DMS 273 (cell line): Measurements from ENCODE around the gene FAM9C.
"Not testable (repeated sequence)": the region's sequence is repeated elsewhere in the genome, so short reads cannot be mapped to it uniquely, and the experiment has no call there.

Experiments used
- DNase-seq: peaks from one replicate; lab custom pipeline; 2025; ENCODE audit not compliant: unreplicated experiment; lab: John Stamatoyannopoulos, UW

The FAM9C gene

DNA sequence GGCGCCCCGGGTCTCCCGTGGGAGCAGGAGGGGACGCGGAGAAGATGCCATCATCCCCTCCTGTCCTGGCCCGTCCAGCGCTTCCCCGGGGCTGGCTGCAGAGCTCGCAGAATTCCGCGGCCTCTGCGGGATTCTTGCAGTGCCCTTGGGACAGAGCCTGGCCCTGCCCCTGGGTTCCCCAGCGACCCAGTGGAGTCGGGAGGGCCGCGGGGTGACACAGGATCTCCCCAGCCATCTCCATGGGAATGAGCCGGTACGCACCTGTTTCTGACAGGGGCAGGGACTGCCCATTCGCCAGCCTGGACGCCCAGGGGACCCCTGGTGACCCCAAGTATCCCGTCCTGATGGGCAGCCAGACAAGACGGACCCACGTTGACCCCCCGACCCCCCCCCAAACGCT is 482 bp downstream of the FAM9C start:
- no peak for DNase-seq

DNA sequence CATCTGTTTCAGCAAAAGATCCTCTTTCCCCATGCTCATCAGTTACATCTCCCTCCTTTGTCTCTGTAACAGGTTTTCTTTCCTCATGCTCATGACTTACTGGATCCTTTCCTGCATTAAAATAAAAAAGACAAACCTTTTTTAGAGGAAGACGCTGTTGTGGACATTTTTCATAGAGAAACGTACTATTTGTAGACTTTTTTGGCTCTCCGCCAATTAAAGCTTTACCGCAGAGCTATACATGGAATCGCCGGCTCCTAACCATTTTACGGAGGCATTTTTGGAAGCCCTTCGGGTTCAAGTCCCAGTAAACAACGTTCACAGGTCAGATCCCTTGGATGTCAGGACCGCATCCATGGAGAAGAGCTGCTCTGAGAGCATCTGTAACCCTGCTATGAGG is 1.3 kb downstream of the FAM9C start:
- peak; percentile 11 for DNase-seq

DNA sequence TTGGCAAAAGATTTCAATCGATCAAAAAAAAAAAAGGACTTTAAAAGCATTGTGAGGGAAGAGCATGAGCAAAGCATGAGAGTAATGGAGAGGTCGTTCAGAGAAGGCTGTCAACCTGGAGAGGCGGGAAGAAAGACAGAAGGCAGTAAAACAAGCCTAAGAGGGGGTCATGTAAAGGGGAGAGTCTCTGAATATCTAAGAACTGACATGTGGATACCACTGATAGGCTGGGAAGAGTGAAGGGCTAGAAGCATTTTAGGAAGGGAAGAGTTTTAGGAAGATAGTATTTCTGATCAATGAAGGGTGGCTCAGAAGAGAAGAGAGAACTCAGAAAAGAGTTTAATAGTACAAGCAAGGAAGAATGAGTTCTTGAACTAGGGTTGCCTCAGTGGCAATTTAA is 7.5 kb downstream of the FAM9C start:
- DNase-seq: no peak

DNA sequence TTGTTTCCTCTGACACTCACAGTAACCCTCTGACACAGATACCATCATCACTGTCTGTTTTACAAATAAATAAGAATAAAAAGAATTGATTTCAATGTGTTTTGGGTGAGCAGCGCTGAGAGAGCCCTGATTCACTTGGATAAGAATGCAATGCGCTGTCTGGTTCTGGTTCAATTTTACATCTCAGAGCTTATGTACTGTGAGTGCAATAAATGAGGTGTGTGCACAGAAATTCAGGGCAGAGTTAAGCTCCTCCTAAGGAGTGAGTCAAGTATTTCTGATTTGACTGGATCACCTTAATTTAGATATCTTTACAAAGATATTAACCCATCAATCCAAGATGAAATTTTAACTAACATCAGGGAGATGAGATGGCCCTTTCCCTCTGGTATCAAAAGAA is 11.2 kb downstream of the FAM9C start:
- no peak for DNase-seq

DNA sequence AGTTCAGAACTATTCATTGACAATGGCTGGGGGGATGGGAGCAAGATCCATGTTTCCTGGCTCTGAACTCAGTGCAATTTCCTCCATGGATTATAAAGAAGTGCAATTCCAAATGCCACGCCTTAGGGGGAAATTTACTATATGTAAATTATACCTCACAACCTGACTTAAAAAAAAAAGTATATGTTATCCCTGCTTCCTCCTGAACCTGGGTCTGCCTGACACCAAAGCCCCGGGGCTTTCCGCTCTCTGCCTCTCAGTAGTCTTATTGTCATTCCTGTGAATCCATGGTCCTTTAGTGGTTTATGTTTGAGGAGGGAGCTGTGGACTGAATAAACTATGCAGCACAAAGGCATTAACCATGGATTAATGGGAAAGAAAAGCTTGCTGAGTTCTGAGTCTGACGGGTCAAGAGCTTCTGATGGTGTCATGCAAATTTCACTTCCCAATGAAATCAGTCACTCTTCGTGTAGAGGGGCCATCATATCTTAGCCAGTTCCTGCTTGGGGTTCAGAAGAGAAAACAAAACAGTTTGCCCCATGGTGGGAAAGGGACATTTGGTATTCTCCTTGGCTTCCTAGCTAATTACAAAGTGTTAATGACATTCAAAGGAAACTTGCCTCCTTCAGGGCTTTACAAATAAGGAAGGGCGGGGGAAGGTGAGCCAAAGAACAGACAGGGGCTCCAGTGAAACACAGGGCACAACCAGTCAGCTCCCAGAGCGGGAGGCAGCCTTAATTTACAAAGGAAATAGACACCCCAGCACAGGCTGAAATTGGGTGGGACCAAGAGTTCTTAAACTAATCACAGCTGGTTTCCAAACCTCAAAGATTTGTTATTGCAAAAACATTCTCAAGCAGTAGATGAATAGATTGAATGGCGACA is 14.3 kb downstream of the FAM9C start:
- DNase-seq: no peak

DNA sequence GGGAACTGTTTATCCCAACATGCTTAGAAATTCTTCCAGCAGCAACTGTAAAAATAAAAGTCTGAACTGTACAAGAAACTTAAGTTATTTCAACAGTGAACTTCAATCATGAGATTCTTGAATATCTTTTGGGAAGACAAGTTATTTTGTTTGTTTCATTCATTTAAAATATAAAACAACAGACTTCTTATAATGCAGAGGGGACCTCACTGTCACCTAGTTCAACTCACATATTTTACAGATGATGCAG is 14.9 kb downstream of the FAM9C start:
- no peak for DNase-seq

DNA sequence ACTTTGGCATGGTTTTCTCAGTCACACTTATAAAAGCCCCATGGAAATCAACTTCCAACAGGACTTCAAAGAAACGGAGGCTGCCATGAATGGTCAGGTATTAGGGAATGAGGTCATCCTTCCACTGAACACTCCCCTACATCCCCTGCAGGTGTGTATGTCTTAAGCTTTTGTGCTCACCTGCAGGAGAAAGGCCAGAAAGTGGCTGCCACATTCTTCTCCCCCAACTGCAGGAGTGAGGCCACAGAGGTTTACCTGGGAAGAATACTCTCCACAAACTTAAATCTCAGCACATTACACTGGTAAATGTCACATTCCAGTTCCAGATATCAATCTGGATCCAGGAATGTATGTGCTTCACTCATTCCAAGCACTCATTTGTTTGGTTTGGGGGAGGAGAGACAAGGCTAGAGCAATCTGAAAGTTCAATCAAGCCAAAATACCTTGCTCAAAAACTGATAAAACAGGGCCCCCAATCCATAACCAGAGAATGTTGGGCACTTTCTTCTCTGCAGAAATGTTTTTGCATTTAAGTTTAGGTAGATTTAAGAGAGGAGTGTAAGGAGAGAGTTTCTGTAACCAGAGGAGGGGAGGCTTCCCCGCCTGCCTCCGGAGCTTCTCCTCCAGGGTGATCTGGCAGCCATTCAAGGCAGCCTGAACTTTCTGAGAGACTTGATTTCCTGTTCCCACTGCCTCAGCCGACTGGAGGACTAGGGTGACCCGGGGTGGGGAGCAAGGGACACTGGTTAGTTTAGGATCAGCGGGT is 15.4 kb downstream of the FAM9C start:
- DNase-seq: peak; percentile 47

DNA sequence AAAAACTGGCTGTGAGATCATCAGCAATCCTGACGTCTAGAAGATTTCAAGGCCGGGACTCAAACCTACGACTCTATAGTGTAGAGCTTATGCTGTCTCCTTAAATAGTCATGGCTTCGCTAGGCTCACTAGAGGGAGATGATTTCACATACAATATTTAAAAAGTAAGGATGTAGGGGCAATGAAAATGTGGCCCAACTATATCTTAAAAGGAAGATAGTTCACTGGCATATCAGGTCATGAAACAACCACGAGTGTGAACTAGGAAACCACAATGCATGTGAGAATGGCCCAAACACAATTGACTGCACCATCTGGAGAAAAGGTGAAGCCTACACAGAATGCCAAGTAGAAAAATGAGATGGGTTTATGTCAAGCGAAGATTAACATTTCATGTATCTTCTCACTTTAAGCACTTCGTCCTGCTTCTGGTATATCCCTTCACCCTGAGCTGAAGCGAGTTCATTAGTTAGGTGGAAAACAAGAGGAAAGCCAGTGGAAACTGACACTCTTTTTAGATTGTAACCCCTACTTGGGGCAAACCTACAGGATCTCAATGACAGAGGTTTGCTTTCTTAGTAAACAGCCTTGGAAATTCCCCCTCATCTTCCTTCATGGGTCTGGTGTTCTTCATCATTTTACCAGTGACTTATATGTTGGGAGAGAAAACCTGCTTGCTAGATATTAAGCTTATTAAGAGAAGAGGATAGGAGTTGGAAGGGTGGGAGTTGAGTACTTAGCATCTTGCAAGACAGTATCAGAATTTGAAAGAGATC is 17.4 kb downstream of the FAM9C start:
- no peak for DNase-seq

DNA sequence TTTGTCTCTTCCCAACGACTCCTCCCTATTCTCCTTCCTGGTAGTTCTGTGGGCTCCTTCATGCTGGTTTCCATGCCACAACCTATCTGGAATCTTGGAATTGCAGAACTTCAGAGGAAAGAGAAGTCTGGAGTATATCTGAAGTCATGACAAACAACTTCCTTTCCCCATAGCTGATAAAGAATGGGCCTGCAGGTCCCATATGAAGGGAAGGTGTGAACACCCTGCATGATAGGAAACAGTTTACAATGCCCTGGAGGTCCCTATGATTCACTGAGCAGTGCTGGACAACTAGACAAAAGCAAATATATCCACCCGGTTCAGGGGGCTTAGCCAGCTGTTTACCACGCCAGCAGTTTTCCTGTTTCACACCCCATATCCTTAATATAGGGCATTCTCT is 19.4 kb downstream of the FAM9C start:
- DNase-seq: no peak

DNA sequence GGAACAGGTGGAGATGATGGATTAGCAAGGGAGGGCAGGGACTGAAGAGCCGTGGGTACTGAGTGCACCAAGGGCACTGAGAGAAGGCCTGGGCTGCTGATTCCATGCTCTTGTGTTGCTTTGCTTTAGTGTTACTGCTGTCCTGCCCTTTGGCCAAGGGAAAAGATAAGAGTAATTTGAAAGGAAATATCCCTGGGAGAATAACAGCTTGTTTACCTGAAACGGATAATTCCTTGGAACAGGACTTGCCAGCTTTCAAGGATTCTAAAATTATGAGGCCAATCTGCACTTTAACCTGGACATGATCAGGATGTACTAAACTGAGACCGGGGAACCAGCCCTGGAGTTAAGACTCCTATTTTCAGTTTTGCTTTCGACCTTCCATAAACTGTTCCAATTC is 20.4 kb downstream of the FAM9C start:
- no peak for DNase-seq

DNA sequence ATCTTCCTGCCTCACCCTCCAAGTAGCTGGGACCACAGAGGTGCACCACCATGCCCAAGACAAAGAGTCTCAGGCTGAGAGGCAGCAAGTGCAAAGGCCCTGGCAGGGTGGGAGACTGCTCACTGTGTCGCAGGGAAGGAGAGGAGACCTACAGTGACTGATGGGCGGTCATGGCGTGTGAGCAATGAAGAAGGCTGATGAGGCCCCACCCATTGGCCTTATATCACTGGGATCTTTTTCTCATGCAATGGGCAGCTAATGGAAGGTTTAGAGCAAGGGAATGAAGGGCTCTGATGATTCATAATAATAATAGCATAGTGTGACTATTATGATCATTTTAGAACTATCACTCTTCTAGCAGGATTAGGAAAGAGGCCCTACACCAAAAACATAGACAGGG is 20.9 kb downstream of the FAM9C start:
- DNase-seq: no peak

DNA sequence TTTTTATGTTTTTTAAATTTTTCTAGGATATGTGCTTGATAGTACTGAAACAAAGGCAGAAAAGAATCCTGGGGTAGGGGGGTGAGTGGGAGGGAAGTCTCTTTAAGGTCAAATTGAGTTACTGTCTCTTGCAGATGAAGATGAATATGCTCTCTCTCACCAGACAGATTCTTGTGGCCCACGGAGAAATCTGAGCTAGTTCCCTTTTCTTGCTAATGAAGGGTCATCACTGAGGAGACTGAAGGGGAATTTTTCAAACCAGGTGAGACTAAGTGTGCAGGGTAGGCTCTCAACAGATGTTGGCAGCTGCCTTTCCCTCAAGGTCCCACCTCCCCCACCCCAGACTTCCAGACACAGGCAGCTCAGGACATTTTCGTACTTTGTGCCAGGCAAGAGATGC is 21.5 kb downstream of the FAM9C start:
- no peak for DNase-seq

DNA sequence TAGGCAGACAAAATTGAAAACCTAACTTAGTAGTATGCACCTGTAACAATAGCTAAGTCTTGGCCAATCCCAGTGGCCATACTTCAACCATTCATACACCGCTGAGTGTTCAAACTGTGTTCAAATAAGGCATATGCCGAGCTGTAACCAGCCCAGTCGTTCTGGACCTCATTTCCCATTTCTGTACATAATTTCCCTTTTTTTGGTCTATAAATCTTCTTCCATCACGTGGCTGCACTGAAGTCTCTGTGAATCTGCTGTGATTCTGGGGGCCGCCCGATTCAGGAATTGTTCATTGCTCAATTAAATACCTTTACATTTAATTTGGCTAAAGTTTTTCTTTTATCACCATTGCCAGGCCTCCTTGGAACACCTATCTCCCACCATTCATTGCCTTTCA is 27.7 kb downstream of the FAM9C start:
- not testable (repeated sequence) for DNase-seq

DNA sequence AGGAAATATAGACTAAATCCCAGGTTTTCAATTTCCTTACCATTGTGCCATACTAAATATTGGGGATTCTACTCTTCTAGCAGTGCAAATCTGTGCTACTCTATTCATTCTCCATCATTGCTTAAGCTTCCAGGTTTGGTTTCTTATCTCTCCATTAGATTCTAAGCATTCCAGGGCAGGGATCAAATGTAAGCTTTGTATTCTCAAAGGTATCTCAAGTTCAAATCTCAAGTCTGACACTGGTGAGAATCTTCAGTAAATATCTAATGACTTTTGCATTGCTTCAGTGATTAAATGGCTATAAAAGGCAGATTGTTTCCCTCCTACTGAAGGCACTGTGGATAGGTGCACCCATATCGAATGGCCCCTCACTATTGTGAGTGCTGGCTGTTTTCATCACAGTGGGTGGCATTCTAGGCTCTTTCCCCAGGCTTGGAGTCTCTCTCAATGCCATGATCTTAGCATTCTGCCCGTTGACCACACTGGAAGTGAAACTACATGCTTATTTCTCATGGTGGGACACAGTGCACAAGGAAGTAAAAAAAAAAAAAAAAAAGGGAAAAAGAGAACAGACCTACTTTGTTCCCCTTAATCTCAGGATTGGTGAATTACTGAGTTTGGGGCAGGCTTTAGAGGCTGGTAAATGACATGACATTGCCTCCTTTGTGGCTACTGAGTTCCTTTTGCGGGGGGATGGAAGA is 28.7 kb downstream of the FAM9C start:
- no peak for DNase-seq

DNA sequence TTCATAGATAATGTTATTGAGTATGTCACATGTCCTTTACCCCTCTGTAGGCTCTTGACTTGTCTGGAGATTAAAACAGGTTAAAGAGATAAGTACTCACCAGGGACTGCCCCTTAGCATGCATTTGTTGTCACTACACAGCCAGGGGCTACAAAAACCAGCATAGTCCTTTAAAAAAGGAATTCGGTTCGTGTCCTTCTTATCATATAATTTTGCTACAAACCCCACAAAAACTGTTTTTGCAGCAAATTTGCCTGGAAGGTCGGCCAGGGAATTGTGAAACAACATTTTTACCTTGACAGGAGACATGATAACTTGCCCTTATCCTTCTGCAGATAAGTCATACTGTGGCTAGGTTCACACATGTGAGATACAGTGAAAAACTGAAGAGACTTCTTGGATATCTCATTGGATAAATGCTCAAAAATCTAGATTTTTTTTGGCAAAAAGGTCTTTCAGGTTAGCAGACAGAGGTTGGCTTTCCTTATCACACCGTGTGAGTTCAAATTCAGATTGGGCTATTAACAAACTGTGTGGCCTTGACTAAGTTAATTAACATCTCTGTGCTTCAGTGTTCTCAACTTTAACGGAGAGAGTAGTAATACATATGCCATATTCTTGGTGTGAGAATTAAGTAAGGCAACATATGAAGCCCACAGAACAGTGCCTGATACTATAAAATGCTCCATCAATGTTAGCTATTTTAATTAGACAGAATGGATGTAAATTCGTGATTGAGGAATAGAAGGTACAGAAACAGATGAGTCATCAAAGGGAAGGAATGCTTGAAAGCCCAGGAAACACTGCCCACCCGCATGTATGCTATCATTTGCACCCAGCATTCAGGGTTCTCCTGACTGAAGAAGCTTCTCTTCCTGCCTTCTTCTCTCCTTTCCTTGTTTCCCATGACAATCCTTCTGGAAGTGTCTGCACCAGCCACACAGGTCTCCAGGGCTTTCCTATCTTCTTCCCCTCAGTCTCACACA is 30.0 kb downstream of the FAM9C start:
- no peak for DNase-seq

DNA sequence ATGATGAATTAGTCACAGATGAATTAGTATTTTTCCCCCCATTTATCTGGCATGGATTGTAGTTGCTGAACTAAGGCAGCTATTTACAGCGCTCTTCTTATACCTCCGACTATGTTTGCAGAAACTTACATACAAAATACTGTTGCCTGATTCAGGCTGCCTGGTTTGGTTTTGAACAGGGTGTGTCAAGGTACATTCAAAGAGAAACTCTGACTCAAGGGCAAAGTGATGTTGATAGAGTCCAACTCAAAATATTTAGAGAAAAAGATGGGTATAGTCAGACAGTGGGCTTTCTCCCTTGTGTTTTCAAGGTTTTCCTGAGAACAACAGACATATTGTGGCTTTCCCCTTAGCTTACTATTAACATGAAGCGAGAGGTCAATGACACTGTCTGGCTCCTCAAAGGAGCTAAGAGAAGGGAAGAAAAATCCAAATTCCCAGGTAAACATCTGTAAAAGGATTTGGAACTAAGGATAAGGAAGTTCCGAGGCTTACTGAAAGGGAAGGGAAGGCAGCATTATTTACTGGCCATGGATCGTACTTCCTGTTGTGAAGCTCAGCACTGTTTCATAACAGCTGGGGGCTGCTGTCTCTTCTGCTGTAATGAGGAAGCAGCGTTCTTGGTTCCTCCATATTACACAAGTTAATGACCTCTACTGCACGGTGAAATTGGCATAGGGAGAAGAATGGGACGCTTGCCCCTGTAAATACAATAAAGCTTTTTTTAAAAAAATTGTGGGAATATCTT is 30.9 kb downstream of the FAM9C start:
- no peak for DNase-seq

DNA sequence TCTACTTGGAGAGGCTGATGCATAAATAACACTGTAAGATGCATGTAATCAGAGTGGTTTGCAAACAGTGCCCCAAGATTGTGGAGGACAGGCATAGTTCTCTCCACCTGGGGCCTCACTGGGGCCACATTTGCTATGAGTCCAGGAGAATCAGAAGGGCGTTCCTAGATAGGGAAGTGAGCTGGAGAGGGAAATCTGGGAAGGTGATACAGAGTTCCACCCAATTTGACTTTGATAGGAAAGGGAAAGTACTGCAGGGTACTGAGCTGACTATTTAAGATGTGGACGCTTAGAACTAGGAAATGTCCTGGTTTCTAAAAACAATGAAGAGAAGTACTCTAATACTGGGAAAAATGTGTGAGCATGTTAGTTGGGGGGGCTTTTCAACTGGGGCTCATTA is 33.9 kb downstream of the FAM9C start:
- no peak for DNase-seq

DNA sequence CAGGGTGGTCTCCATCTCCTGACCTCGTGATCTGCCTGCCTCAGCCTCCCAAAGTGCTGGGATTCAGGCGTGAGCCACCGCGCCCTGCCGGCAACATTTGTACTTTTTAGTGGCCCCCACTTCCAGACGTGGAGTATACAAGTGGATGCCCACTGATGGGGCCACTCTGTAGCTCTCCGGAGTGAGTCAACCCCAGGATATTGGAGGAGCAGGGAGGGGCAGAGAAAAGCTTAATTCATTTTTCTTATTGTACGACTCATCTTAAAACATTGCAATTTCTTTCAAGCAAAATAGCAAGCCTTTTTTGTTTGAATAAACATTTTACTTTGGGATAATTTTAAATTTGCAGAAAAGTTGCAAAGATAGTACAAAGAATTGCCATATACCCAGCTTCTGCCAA is 34.6 kb downstream of the FAM9C start:
- no peak for DNase-seq

DNA sequence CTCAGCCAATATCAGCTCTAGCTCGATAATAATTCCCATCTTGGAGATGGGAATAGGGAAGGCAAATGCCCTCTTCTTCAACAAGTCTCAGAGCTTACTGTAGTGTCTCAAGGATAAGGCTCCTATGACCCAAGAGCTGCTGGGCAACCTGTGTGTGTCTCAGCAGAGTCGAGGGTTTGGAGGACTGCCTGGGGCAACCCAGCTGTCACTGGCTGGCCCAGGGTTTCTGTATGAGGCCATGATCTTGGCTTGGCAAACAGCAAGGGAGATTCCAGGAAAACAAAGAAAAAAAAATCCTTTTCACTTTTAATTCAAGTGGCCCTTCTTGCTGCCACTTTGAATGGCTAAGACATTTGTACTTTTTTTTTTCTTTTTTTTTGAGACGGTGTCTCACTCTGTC is 35.1 kb downstream of the FAM9C start:
- peak; percentile 32 for DNase-seq
